HEK293 (cell line): ENCODE data around the gene CCDC124.

Experiments
- BCL11A ChIP-seq: fragments of 450-650 bp; formaldehyde crosslinking; IDR thresholded peaks from 2 replicates; pipeline ENCODE4 v1.5.1; 2016; ENCODE audit warnings: low read depth, missing biosample characterization, missing genetic modification characterization
- EGR2 ChIP-seq: fragments of 450-650 bp; formaldehyde crosslinking; IDR thresholded peaks from 2 replicates; pipeline ENCODE4 v1.5.1; 2016; ENCODE audit warnings: low read depth, missing biosample characterization, missing genetic modification characterization
- GLIS2 ChIP-seq: fragments of 450-650 bp; formaldehyde crosslinking; IDR thresholded peaks from 2 replicates; pipeline ENCODE4 v1.5.1; 2016; ENCODE audit warnings: missing biosample characterization, missing genetic modification characterization
- KLF10 ChIP-seq: fragments of 450-650 bp; IDR thresholded peaks from 2 replicates; pipeline ENCODE4 v1.5.1; 2018; ENCODE audit warnings: missing biosample characterization, mild to moderate bottlenecking, missing genetic modification characterization
- WT1 ChIP-seq: fragments of 450-650 bp; formaldehyde crosslinking; IDR thresholded peaks from 2 replicates; pipeline ENCODE4 v1.5.1; 2016; ENCODE audit warnings: missing biosample characterization, missing genetic modification characterization
- YY2 ChIP-seq: fragments of 450-650 bp; formaldehyde crosslinking; IDR thresholded peaks from 2 replicates; pipeline ENCODE4 v1.5.1; 2016; ENCODE audit warnings: missing biosample characterization, missing genetic modification characterization
- ZBTB8A ChIP-seq: fragments of 450-650 bp; formaldehyde crosslinking; IDR thresholded peaks from 2 replicates; pipeline ENCODE4 v1.5.1; 2016; ENCODE audit warnings: missing biosample characterization, missing genetic modification characterization
- ZFP37 ChIP-seq: fragments of 450-650 bp; formaldehyde crosslinking; IDR thresholded peaks from 2 replicates; pipeline ENCODE4 v1.5.1; 2016; ENCODE audit warnings: missing biosample characterization, missing genetic modification characterization
- ZNF10 ChIP-seq: fragments of 450-650 bp; formaldehyde crosslinking; IDR thresholded peaks from 2 replicates; pipeline ENCODE4 v1.5.1; 2017; ENCODE audit warnings: missing biosample characterization, missing genetic modification characterization
- ZNF184 ChIP-seq: fragments of 450-650 bp; IDR thresholded peaks from 2 replicates; pipeline ENCODE4 v1.5.1; 2018; ENCODE audit warnings: missing biosample characterization, mild to moderate bottlenecking, missing genetic modification characterization
- ZNF529 ChIP-seq: fragments of 450-650 bp; formaldehyde crosslinking; IDR thresholded peaks from 2 replicates; pipeline ENCODE4 v1.5.1; 2017; ENCODE audit warnings: missing genetic modification characterization, missing biosample characterization; ENCODE audit not compliant: insufficient replicate concordance
- ZNF571 ChIP-seq: fragments of 450-650 bp; formaldehyde crosslinking; IDR thresholded peaks from 2 replicates; pipeline ENCODE4 v1.5.0; 2017; ENCODE audit warnings: missing biosample characterization, missing genetic modification characterization
- ZNF580 ChIP-seq: fragments of 450-650 bp; formaldehyde crosslinking; IDR thresholded peaks from 2 replicates; pipeline ENCODE4 v1.5.1; 2016; ENCODE audit warnings: missing biosample characterization, missing genetic modification characterization
- ZNF621 ChIP-seq: fragments of 450-650 bp; formaldehyde crosslinking; IDR thresholded peaks from 2 replicates; pipeline ENCODE4 v1.5.1; 2017; ENCODE audit warnings: missing biosample characterization, missing genetic modification characterization
- ZNF654 ChIP-seq: fragments of 450-650 bp; formaldehyde crosslinking; IDR thresholded peaks from 2 replicates; pipeline ENCODE4 v1.5.1; 2016; ENCODE audit warnings: low read depth, missing biosample characterization, missing genetic modification characterization
- ZNF677 ChIP-seq: fragments of 450-650 bp; IDR thresholded peaks from 2 replicates; pipeline ENCODE4 v1.5.0; 2018; ENCODE audit warnings: missing biosample characterization, mild to moderate bottlenecking, missing genetic modification characterization, moderate library complexity
- ZNF785 ChIP-seq: fragments of 450-650 bp; formaldehyde crosslinking; IDR thresholded peaks from 2 replicates; pipeline ENCODE4 v1.5.1; 2016; ENCODE audit warnings: missing biosample characterization, missing genetic modification characterization
- ZNF830 ChIP-seq: fragments of 450-650 bp; IDR thresholded peaks from 2 replicates; pipeline ENCODE4 v1.5.0; 2018; ENCODE audit warnings: missing biosample characterization, missing genetic modification characterization, low read depth, mild to moderate bottlenecking, moderate library complexity
- ZSCAN30 ChIP-seq: fragments of 450-650 bp; IDR thresholded peaks from 2 replicates; pipeline ENCODE4 v1.5.1; 2018; ENCODE audit warnings: missing biosample characterization, mild to moderate bottlenecking, missing genetic modification characterization, moderate library complexity
- TF ChIP-seq, protein P1 (sequence below): fragments of 450-650 bp; formaldehyde crosslinking; IDR thresholded peaks from 2 replicates; pipeline ENCODE4 v1.5.1; 2016; ENCODE audit warnings: missing biosample characterization, missing genetic modification characterization
- TF ChIP-seq, protein P2 (sequence below): fragments of 450-650 bp; formaldehyde crosslinking; IDR thresholded peaks from 2 replicates; pipeline ENCODE4 v1.5.1; 2016; ENCODE audit warnings: missing biosample characterization, missing genetic modification characterization
- TF ChIP-seq, protein P3 (sequence below): fragments of 450-650 bp; formaldehyde crosslinking; IDR thresholded peaks from 2 replicates; pipeline ENCODE4 v1.5.1; 2016; ENCODE audit warnings: missing biosample characterization, missing genetic modification characterization
- TF ChIP-seq, protein P4 (sequence below): fragments of 450-650 bp; formaldehyde crosslinking; conservative IDR thresholded peaks from 2 replicates; pipeline ENCODE4 v1.5.1; 2016; ENCODE audit warnings: low read depth, missing biosample characterization, missing genetic modification characterization

CCDC124 gene

DNA sequence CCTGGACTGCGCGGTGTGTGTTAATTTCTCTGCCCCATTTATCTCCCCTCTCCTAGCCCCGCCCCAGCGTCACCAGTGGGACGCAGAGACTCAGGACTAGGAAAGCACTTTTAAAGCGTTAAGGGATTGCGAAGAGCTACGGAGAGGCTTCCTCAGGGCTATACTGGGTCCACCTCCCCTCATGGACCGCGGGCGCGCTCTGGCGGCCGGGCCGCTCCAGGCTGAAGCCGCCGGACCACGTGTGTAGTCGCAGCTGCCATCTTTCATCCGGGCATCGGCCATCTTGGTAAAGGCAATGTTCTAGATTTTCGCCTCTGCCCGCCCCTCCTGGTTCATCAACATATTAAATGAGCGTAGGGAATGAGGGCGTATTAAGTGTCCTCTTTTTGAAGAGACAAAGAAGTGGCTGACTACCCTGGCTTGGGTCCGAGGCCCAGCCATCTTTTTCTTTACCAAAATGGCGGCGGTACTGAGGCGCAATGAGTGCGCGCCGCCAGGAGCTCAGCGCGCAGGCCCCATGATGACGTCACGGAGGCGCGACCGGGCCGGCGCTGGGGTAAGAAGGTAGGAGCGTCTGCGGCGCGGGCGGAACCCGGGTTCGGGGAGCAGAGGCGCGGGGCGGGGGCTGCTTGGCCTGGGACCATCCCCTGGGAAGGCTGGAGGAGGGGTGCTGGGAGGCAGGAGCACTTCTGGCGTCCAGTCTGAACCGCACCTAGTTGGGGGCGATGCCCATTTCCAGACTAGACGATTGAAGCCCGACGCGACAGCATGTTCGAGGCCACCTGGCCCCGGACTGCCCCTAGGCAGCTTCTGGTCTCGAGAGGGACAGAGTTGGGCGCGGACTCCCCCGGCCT, at the start of gene CCDC124 (continued):
- TF ChIP-seq ZNF571 (tag by site-specific recombination) (no peak), ZNF184 (tag by site-specific recombination) (peak; percentile 56; the same call in 1 of the 2 replicates), WT1 (tag by site-specific recombination) (0 out of 2 replicates have a peak, but pooled peaks have one; percentile 26), ZNF830 (tag by site-specific recombination) (no peak), ZFP37 (tag by site-specific recombination) (0 out of 2 replicates have a peak, but pooled peaks have one; percentile 19), ZSCAN30 (peak; percentile 78), GLIS2 (tag by site-specific recombination) (no peak), ZBTB8A (tag by site-specific recombination) (peak; percentile 77), ZNF677 (no peak), EGR2 (tag by site-specific recombination) (peak; percentile 73), YY2 (tag by site-specific recombination) (peak; percentile 100), ZNF654 (peak; percentile 97), BCL11A (no peak), ZNF785 (tag by site-specific recombination) (no peak), KLF10 (tag by site-specific recombination) (peak; percentile 75), ZNF580 (peak; percentile 100), ZNF10 (no peak), ZNF529 (tag by site-specific recombination) (no peak), ZNF621 (tag by site-specific recombination) (no peak)
- TF ChIP-seq, protein P1, sequence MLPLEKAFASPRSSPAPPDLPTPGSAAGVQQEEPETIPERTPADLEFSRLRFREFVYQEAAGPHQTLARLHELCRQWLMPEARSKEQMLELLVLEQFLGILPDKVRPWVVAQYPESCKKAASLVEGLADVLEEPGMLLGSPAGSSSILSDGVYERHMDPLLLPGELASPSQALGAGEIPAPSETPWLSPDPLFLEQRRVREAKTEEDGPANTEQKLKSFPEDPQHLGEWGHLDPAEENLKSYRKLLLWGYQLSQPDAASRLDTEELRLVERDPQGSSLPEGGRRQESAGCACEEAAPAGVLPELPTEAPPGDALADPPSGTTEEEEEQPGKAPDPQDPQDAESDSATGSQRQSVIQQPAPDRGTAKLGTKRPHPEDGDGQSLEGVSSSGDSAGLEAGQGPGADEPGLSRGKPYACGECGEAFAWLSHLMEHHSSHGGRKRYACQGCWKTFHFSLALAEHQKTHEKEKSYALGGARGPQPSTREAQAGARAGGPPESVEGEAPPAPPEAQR = peak; percentile 57
- TF ChIP-seq, protein P2, sequence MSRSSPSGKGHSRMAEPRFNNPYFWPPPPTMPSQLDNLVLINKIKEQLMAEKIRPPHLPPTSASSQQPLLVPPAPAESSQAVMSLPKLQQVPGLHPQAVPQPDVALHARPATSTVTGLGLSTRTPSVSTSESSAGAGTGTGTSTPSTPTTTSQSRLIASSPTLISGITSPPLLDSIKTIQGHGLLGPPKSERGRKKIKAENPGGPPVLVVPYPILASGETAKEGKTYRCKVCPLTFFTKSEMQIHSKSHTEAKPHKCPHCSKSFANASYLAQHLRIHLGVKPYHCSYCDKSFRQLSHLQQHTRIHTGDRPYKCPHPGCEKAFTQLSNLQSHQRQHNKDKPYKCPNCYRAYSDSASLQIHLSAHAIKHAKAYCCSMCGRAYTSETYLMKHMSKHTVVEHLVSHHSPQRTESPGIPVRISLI (tag by site-specific recombination) = no peak
- TF ChIP-seq, protein P3, sequence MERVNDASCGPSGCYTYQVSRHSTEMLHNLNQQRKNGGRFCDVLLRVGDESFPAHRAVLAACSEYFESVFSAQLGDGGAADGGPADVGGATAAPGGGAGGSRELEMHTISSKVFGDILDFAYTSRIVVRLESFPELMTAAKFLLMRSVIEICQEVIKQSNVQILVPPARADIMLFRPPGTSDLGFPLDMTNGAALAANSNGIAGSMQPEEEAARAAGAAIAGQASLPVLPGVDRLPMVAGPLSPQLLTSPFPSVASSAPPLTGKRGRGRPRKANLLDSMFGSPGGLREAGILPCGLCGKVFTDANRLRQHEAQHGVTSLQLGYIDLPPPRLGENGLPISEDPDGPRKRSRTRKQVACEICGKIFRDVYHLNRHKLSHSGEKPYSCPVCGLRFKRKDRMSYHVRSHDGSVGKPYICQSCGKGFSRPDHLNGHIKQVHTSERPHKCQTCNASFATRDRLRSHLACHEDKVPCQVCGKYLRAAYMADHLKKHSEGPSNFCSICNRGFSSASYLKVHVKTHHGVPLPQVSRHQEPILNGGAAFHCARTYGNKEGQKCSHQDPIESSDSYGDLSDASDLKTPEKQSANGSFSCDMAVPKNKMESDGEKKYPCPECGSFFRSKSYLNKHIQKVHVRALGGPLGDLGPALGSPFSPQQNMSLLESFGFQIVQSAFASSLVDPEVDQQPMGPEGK = peak; percentile 60
- TF ChIP-seq, protein P4, sequence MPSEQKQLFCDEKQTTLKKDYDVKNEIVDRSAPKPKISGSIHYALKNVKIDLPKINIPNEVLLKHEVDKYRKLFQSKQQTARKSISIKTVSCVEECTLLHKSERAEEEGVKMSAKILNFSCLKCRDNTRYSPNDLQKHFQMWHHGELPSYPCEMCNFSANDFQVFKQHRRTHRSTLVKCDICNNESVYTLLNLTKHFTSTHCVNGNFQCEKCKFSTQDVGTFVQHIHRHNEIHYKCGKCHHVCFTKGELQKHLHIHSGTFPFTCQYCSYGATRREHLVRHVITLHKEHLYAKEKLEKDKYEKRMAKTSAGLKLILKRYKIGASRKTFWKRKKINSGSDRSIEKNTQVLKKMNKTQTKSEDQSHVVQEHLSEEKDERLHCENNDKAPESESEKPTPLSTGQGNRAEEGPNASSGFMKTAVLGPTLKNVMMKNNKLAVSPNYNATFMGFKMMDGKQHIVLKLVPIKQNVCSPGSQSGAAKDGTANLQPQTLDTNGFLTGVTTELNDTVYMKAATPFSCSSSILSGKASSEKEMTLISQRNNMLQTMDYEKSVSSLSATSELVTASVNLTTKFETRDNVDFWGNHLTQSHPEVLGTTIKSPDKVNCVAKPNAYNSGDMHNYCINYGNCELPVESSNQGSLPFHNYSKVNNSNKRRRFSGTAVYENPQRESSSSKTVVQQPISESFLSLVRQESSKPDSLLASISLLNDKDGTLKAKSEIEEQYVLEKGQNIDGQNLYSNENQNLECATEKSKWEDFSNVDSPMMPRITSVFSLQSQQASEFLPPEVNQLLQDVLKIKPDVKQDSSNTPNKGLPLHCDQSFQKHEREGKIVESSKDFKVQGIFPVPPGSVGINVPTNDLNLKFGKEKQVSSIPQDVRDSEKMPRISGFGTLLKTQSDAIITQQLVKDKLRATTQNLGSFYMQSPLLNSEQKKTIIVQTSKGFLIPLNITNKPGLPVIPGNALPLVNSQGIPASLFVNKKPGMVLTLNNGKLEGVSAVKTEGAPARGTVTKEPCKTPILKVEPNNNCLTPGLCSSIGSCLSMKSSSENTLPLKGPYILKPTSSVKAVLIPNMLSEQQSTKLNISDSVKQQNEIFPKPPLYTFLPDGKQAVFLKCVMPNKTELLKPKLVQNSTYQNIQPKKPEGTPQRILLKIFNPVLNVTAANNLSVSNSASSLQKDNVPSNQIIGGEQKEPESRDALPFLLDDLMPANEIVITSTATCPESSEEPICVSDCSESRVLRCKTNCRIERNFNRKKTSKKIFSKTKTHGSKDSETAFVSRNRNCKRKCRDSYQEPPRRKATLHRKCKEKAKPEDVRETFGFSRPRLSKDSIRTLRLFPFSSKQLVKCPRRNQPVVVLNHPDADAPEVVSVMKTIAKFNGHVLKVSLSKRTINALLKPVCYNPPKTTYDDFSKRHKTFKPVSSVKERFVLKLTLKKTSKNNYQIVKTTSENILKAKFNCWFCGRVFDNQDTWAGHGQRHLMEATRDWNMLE (tag by site-specific recombination) = peak; percentile 59
- TF ChIP-seq, all 188 proteins: peak for 66
